ENCODE data around the gene STX2. TPM values are rescaled to one million over a fixed set of nuclear protein-coding genes. Genes with fewer than 3 reads are reported as not detected.
A peak's percentile ranks its signal among the peaks of the same experiment; 100 is the strongest.

The STX2 gene
- total RNA-seq, 4 donors from 2014 or later = 8.1 to 22.1 (median 9.7) TPM

GRCh38 chr12:130780880-130781575 is 58.0 kb downstream of the STX2 start:
- H3K9me3 ChIP-seq = peaks cover 3 to 7% of the 10 kb centered on the region in 2 donors
- intact Hi-C loops (cut with DNase I; ENCODE audit: low total_unique reads) = no loop called here
- H3K27me3 ChIP-seq = peaks cover 2% of the 10 kb centered on the region
- 71 to 87% methylated on average over 2 to 28 of the region's 28 CpGs for WGBS, 2 donors (ENCODE audit: low coverage in 1 of 2)
- H3K4me3 ChIP-seq = no peak overlapping the region
- peaks cover 0 to 9% (median 8%) of the 10 kb centered on the region in 4 donors for H3K4me1 ChIP-seq
- no peak for TF ChIP-seq EP300 (IDR thresholded peaks at IDR 0.05; ENCODE audit: low read depth)
- in situ Hi-C loops (cut with MboI; ENCODE audit: low pct_ligation_motif_present in 1 of 4, low pct_unique_long_range_greater_than_20kb in 1 of 4, low sequenced_read_pairs in 3 of 4) = no loop called here
- no peaks in the 10 kb centered on the region for H3K36me3 ChIP-seq
- no peak overlapping the region for H3K27ac ChIP-seq
- DNase-seq = no peak

- Histone ChIP-seq H3K27me3 (peaks cover 8% of the 10 kb centered on the region), H3K4me3 (no peak overlapping the region), H3K27ac (no peak overlapping the region), H3K9me3 (peaks cover 3 to 4% of the 10 kb centered on the region in 2 donors), H3K36me3 (no peaks in the 10 kb centered on the region), H3K4me1 (peaks cover 0 to 14% (median 12%) of the 10 kb centered on the region in 4 donors)
- in situ Hi-C loops (cut with MboI; ENCODE audit: low pct_ligation_motif_present in 1 of 4, low pct_unique_long_range_greater_than_20kb in 1 of 4, low sequenced_read_pairs in 3 of 4) = no loop called here
- DNase-seq = no peak
- TF ChIP-seq POLR2AphosphoS5 (IDR thresholded peaks at IDR 0.05) (no peak), EP300 (IDR thresholded peaks at IDR 0.05; ENCODE audit: low read depth) (no peak), POLR2A (IDR thresholded peaks at IDR 0.05) (no peak), CTCF (IDR thresholded peaks at IDR 0.05) (no peak)
- 86% methylated on average over 10 of the region's 10 CpGs; no CpG with 5 or more reads in 1 of the 2 donors for WGBS, 2 donors (ENCODE audit: low coverage in 1 of 2)
- intact Hi-C loops (cut with DNase I; ENCODE audit: low total_unique reads) = no loop called here
Measured at GRCh38 chr12:130780325-130780724, 58.7 kb downstream of the STX2 start.

GRCh38 chr12:130778776-130779175 is 60.3 kb downstream of the STX2 start:
- H3K4me3 ChIP-seq = no peak overlapping the region
- H3K9me3 ChIP-seq = no peaks in the 10 kb centered on the region
- H3K27me3 ChIP-seq = peaks cover 8% of the 10 kb centered on the region
- in situ Hi-C loops (cut with MboI; ENCODE audit: low pct_ligation_motif_present in 1 of 4, low pct_unique_long_range_greater_than_20kb in 1 of 4, low sequenced_read_pairs in 3 of 4) (no loop called here), intact Hi-C loops (cut with DNase I; ENCODE audit: low total_unique reads) (no loop called here)
- H3K27ac ChIP-seq = no peak overlapping the region
- TF ChIP-seq POLR2AphosphoS5 (IDR thresholded peaks at IDR 0.05) = no peak
- no peak for TF ChIP-seq POLR2A (IDR thresholded peaks at IDR 0.05)
- TF ChIP-seq CTCF (IDR thresholded peaks at IDR 0.05) = no peak
- no peak for TF ChIP-seq EP300 (IDR thresholded peaks at IDR 0.05; ENCODE audit: low read depth)
- WGBS, 2 donors (ENCODE audit: low coverage in 1 of 2) = 89 to 96% methylated on average over 3 to 5 of the region's 5 CpGs
- H3K4me1 ChIP-seq = peaks cover 0 to 14% (median 12%) of the 10 kb centered on the region in 4 donors
- H3K36me3 ChIP-seq = no peaks in the 10 kb centered on the region
- no peak for DNase-seq

- Histone ChIP-seq H3K9me3 (no peaks in the 10 kb centered on the region), H3K27ac (no peak overlapping the region)
- intact Hi-C loops (cut with DNase I; ENCODE audit: low total_unique reads) = no loop called here
Measured at GRCh38 chr12:130776857-130777339, 62.2 kb downstream of the STX2 start.

More at GRCh38 chr12:130776857-130777339, 62.2 kb downstream of the STX2 start:
- Histone ChIP-seq H3K4me3 (peak overlapping the region in 1 of 4 donors; percentile 39), H3K36me3 (no peaks in the 10 kb centered on the region), H3K4me1 (peaks cover 0 to 14% (median 12%) of the 10 kb centered on the region in 4 donors), H3K27me3 (peaks cover 8% of the 10 kb centered on the region)
- TF ChIP-seq CTCF (IDR thresholded peaks at IDR 0.05) (no peak), POLR2AphosphoS5 (IDR thresholded peaks at IDR 0.05) (no peak), POLR2A (IDR thresholded peaks at IDR 0.05) (no peak), EP300 (IDR thresholded peaks at IDR 0.05; ENCODE audit: low read depth) (no peak)
- in situ Hi-C loops (cut with MboI; ENCODE audit: low pct_ligation_motif_present in 1 of 4, low pct_unique_long_range_greater_than_20kb in 1 of 4, low sequenced_read_pairs in 3 of 4) = no loop called here
- 57 to 62% methylated on average over 4 to 11 of the region's 11 CpGs for WGBS, 2 donors (ENCODE audit: low coverage in 1 of 2)
- DNase-seq = no peak
